Breast epithelium (tissue), 3 donors: ENCODE data around the gene LAG3.

ENCODE experiments used
- CTCF ChIP-seq, 3 donors: fragments of 450-650 bp; IDR thresholded peaks; one replicate each; pipeline ENCODE4 v1.5.1; 2016 to 2017; ENCODE audit warnings: antibody characterized with exemption in 3 of 3, mild to moderate bottlenecking in 3 of 3, moderate library complexity in 3 of 3
- POLR2A ChIP-seq: fragments of 450-650 bp; IDR thresholded peaks from one replicate; pipeline ENCODE4 v1.6.1; 2016; ENCODE audit warnings: antibody characterized with exemption, mild to moderate bottlenecking, moderate library complexity
- POLR2AphosphoS5 ChIP-seq, 3 donors: sonication (generic); formaldehyde crosslinking; IDR thresholded peaks; one replicate each; pipeline ENCODE4 v1.6.1; 2017; ENCODE audit warnings: antibody characterized with exemption in 3 of 3

GRCh38 chr12:6824085-6824775, 51.9 kb downstream of the LAG3 start:
- TF ChIP-seq CTCF (IDR thresholded peaks at IDR 0.05) (no peak), POLR2AphosphoS5 (IDR thresholded peaks at IDR 0.05) (no peak), POLR2A (no peak)
